GM12878 (cell line): ENCODE measurements around the gene ZNF48. TPM values are rescaled to one million over a fixed set of nuclear protein-coding genes. Genes with fewer than 3 reads are reported as not detected.
A peak's percentile ranks its signal among the peaks of the same experiment; 100 is the strongest.

ENCODE experiments used
- ATF3 ChIP-seq: IDR thresholded peaks from 2 replicates; pipeline ENCODE4 v1.6.1; 2011; ENCODE audit warnings: low read depth, mild to moderate bottlenecking, low read length, moderate library complexity, borderline replicate concordance; ENCODE audit errors: extremely low read depth
- CBFB ChIP-seq: IDR thresholded peaks from 2 replicates; pipeline ENCODE4 v1.6.1; 2016; ENCODE audit warnings: antibody characterized with exemption, low read depth
- CEBPZ ChIP-seq: fragments of 150-350 bp; IDR thresholded peaks from 2 replicates; pipeline ENCODE4 v1.6.1; 2016; ENCODE audit warnings: low read depth, low read length
- CHD1 ChIP-seq: IDR thresholded peaks from 2 replicates; pipeline ENCODE4 v1.6.1; 2012; ENCODE audit warnings: low read depth, low read length, improper control_type of control experiment
- EZH2 ChIP-seq: IDR thresholded peaks from 2 replicates; pipeline ENCODE4 v1.6.1; 2012; ENCODE audit warnings: low read depth, mild to moderate bottlenecking, control low read depth, inconsistent platforms, low read length, borderline replicate concordance; ENCODE audit not compliant: control insufficient read depth
- IRF4 ChIP-seq: IDR thresholded peaks from 2 replicates; pipeline ENCODE4 v1.6.1; 2011; ENCODE audit warnings: low read depth, low read length
- LARP7 ChIP-seq: fragments of 450-650 bp; IDR thresholded peaks from 2 replicates; pipeline ENCODE4 v1.6.1; 2017; ENCODE audit warnings: mild to moderate bottlenecking
- SIX5 ChIP-seq: IDR thresholded peaks from 2 replicates; pipeline ENCODE4 v1.6.1; 2011; ENCODE audit warnings: mild to moderate bottlenecking, low read depth, low read length, moderate library complexity; ENCODE audit not compliant: severe bottlenecking
- SP1 ChIP-seq: IDR thresholded peaks from one replicate; pipeline ENCODE4 v1.6.1; 2011; ENCODE audit warnings: low read depth, low read length
- SREBF1 ChIP-seq: IDR thresholded peaks from 2 replicates; pipeline ENCODE4 v1.6.1; 2012; ENCODE audit warnings: mild to moderate bottlenecking, low read length
- ZNF687 ChIP-seq: fragments of 450-650 bp; IDR thresholded peaks from 2 replicates; pipeline ENCODE4 v1.6.1; 2017; ENCODE audit warnings: mild to moderate bottlenecking, moderate library complexity
- ZSCAN29 ChIP-seq: fragments of 450-650 bp; IDR thresholded peaks from 2 replicates; pipeline ENCODE4 v1.6.1; 2017; ENCODE audit warnings: mild to moderate bottlenecking, moderate library complexity
- polyA plus RNA-seq, 11 experiments: library from polyadenylated mRNA; depleted of rRNA in 4 of 11; unstranded in 6 of 11; stranded (reverse) in 5 of 11; fragments of >200 nt; fragmentation: Nextera tagmentation in 4 of 11; fragmentation: Illumina TruSeq in 1 of 11; extraction: Ambion mirVana in 4 of 11; extraction: Trizol in 1 of 11; gene quantifications; 1 replicate in 1 of 11; 2 replicates in 10 of 11; pipeline versions ENCODE4 v1.2.1 to v1.2.3, GENCODE V29; 2011 to 2016; ENCODE audit warnings: inconsistent platforms in 2 of 11, missing spikeins in 2 of 11, low read depth in 1 of 11
- total RNA-seq, 4 experiments: library from RNA; depleted of rRNA in 3 of 4; stranded (reverse); fragments of >200 nt in 3 of 4; fragmentation: Illumina TruSeq in 1 of 4; extraction: Trizol in 1 of 4; gene quantifications; 2 replicates each; pipeline versions ENCODE4 v1.2.1 to v1.2.3, GENCODE V29; 2013 to 2021
- TF ChIP-seq, protein P1 (sequence below): IDR thresholded peaks from 2 replicates; pipeline ENCODE4 v1.6.1; 2012; ENCODE audit warnings: low read depth, low read length, improper control_type of control experiment
- TF ChIP-seq, protein P2 (sequence below): fragments of 450-650 bp; IDR thresholded peaks from 2 replicates; pipeline ENCODE4 v1.6.1; 2017; ENCODE audit warnings: low read depth, mild to moderate bottlenecking, moderate library complexity
- TF ChIP-seq, protein P3 (sequence below): fragments of 450-650 bp; IDR thresholded peaks from 2 replicates; pipeline ENCODE4 v1.6.1; 2018; ENCODE audit warnings: mild to moderate bottlenecking, low read depth, moderate library complexity; ENCODE audit not compliant: partially characterized antibody

Gene ZNF48
- total and polyA plus RNA-seq, 10 of the 15 experiments (the other 5 are each of a cell fraction or from before 2014, with no cell fraction given): 0.14 to 12.0 (median 4.2) TPM

DNA sequence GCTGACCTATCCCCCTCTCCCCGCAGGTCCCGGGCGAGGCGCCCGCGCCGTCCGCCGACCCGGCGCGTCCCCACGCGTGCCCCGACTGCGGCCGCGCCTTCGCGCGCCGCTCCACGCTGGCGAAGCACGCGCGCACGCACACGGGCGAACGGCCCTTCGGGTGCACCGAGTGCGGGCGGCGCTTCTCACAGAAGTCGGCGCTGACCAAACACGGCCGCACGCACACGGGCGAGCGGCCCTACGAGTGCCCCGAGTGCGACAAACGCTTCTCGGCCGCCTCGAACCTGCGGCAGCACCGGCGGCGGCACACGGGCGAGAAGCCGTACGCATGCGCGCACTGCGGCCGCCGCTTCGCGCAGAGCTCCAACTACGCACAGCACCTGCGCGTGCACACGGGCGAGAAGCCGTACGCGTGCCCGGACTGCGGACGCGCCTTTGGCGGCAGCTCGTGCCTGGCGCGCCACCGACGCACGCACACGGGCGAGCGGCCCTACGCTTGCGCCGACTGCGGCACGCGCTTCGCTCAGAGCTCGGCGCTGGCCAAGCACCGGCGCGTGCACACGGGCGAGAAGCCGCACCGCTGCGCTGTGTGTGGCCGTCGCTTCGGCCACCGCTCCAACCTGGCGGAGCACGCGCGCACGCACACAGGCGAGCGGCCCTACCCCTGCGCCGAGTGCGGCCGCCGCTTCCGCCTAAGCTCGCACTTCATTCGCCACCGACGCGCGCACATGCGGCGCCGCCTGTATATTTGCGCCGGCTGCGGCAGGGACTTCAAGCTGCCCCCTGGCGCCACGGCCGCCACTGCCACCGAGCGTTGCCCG, 22.5 kb downstream of the ZNF48 start (continued):
- TF ChIP-seq CBFB (no peak), ZSCAN29 (peak; percentile 38; the same call in 1 of the 2 replicates), ATF3 (no peak), CEBPZ (no peak), CHD1 (no peak), EZH2 (no peak), IRF4 (no peak), SIX5 (no peak), LARP7 (peak; percentile 92), ZNF687 (peak; percentile 99), SP1 (no peak), SREBF1 (no peak)
- TF ChIP-seq, protein P1, sequence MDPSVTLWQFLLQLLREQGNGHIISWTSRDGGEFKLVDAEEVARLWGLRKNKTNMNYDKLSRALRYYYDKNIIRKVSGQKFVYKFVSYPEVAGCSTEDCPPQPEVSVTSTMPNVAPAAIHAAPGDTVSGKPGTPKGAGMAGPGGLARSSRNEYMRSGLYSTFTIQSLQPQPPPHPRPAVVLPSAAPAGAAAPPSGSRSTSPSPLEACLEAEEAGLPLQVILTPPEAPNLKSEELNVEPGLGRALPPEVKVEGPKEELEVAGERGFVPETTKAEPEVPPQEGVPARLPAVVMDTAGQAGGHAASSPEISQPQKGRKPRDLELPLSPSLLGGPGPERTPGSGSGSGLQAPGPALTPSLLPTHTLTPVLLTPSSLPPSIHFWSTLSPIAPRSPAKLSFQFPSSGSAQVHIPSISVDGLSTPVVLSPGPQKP: no peak
- TF ChIP-seq, protein P2, sequence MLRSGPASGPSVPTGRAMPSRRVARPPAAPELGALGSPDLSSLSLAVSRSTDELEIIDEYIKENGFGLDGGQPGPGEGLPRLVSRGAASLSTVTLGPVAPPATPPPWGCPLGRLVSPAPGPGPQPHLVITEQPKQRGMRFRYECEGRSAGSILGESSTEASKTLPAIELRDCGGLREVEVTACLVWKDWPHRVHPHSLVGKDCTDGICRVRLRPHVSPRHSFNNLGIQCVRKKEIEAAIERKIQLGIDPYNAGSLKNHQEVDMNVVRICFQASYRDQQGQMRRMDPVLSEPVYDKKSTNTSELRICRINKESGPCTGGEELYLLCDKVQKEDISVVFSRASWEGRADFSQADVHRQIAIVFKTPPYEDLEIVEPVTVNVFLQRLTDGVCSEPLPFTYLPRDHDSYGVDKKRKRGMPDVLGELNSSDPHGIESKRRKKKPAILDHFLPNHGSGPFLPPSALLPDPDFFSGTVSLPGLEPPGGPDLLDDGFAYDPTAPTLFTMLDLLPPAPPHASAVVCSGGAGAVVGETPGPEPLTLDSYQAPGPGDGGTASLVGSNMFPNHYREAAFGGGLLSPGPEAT: no peak
- TF ChIP-seq, protein P3, sequence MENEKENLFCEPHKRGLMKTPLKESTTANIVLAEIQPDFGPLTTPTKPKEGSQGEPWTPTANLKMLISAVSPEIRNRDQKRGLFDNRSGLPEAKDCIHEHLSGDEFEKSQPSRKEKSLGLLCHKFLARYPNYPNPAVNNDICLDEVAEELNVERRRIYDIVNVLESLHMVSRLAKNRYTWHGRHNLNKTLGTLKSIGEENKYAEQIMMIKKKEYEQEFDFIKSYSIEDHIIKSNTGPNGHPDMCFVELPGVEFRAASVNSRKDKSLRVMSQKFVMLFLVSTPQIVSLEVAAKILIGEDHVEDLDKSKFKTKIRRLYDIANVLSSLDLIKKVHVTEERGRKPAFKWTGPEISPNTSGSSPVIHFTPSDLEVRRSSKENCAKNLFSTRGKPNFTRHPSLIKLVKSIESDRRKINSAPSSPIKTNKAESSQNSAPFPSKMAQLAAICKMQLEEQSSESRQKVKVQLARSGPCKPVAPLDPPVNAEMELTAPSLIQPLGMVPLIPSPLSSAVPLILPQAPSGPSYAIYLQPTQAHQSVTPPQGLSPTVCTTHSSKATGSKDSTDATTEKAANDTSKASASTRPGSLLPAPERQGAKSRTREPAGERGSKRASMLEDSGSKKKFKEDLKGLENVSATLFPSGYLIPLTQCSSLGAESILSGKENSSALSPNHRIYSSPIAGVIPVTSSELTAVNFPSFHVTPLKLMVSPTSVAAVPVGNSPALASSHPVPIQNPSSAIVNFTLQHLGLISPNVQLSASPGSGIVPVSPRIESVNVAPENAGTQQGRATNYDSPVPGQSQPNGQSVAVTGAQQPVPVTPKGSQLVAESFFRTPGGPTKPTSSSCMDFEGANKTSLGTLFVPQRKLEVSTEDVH: no peak
